Tibial nerve (tissue), 4 donors: ENCODE results near the gene MBL2. TPM values are rescaled to one million over a fixed set of nuclear protein-coding genes. Genes with fewer than 3 reads are reported as not detected.
A peak's percentile ranks its signal among the peaks of the same experiment; 100 is the strongest.

Experiments
- DNase-seq, 2 donors: peaks; one replicate each; pipeline ENCODE4 v3.0.0-alpha.2; 2019; ENCODE audit warnings: low spot score in 2 of 2
- H3K27ac ChIP-seq, 4 donors: fragments of 200-600 bp; sonication (generic) in 3 of 4; one replicate each; pipeline ENCODE4 v1.5.1; 2017 to 2019; ENCODE audit warnings: mild to moderate bottlenecking in 1 of 4
- H3K27me3 ChIP-seq, 2 donors: fragments of 200-600 bp; sonication (generic) in 1 of 2; one replicate each; pipeline versions ENCODE4 v1.5.1 to v1.6.0; 2017 to 2019
- H3K36me3 ChIP-seq, 3 donors: fragments of 200-600 bp; sonication (generic); one replicate each; pipeline ENCODE4 v1.5.1; 2018 to 2019
- H3K4me1 ChIP-seq, 4 donors: fragments of 200-600 bp; sonication (generic) in 3 of 4; one replicate each; pipeline ENCODE4 v1.5.1; 2017 to 2019
- H3K4me3 ChIP-seq, 4 donors: fragments of 200-600 bp; sonication (generic) in 3 of 4; one replicate each; pipeline ENCODE4 v1.5.1; 2017 to 2019; ENCODE audit warnings: mild to moderate bottlenecking in 1 of 4, moderate library complexity in 1 of 4
- H3K9me3 ChIP-seq, 4 donors: fragments of 200-600 bp; sonication (generic) in 3 of 4; one replicate each; pipeline ENCODE4 v1.5.1; 2017 to 2019
- CTCF ChIP-seq, 5 experiments: fragments of 200-600 bp in 3 of 5; fragments of 450-650 bp in 2 of 5; sonication (generic) in 3 of 5; IDR thresholded peaks; one replicate each; pipeline ENCODE4 v1.5.1; 2016 to 2019; ENCODE audit warnings: antibody characterized with exemption in 5 of 5, mild to moderate bottlenecking in 3 of 5, moderate library complexity in 2 of 5
- EP300 ChIP-seq, 2 donors: sonication (generic); formaldehyde crosslinking; IDR thresholded peaks; one replicate each; pipeline ENCODE4 v1.6.1; 2017; ENCODE audit warnings: antibody characterized with exemption in 2 of 2, mild to moderate bottlenecking in 1 of 2
- POLR2A ChIP-seq, 2 donors: fragments of 450-650 bp; IDR thresholded peaks; one replicate each; pipeline ENCODE4 v1.6.1; 2017; ENCODE audit warnings: antibody characterized with exemption in 2 of 2, mild to moderate bottlenecking in 2 of 2, moderate library complexity in 2 of 2
- WGBS, 2 donors: methylation state at CpG; one replicate each; pipeline ENCODE4 v1.1.5; 2018; 5-methylcytosine and 5-hydroxymethylcytosine counted together
- total RNA-seq, 4 donors: library from RNA; depleted of rRNA; stranded (reverse); fragments of >200 nt; gene quantifications; one replicate each; pipeline ENCODE4 v1.1.0, GENCODE V29; 2016

The MBL2 gene
- total RNA-seq, 4 donors from 2014 or later = 0.21 to 0.22 TPM; not detected in 2

DNA sequence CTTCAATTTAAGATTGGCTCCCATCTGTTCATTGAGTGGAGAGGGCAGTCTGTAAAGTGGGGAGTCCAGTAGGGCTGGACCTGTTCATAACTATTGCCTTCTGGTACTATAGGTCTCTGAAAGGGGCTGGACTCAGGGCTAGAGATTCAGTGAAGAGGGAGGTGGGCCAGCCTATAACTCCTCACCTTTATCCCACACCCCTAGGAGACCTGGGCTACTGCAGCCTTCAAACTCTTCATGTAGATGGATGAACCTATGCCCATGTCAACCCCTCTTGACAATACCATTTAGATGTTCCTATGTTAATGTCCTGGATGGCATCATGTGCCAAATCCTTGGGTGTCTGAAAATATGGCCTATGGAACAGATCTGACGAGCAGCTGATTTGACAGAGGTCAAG is 22.0 kb downstream of the MBL2 start:
- TF ChIP-seq POLR2A (IDR thresholded peaks at IDR 0.05) (no peak), CTCF (IDR thresholded peaks at IDR 0.05) (no peak), EP300 (IDR thresholded peaks at IDR 0.05) (no peak)
- no peaks in the 10 kb centered on the region for H3K27me3 ChIP-seq
- no peaks in the 10 kb centered on the region for H3K9me3 ChIP-seq
- no peaks in the 10 kb centered on the region for H3K4me1 ChIP-seq
- no peak for DNase-seq
- H3K27ac ChIP-seq = no peak overlapping the region
- WGBS, 2 donors = 64 to 94% methylated on average over 1 of the region's 1 CpG
- H3K36me3 ChIP-seq = no peaks in the 10 kb centered on the region
- H3K4me3 ChIP-seq = no peak overlapping the region

- TF ChIP-seq POLR2A (IDR thresholded peaks at IDR 0.05) = no peak
- no peak for TF ChIP-seq CTCF (IDR thresholded peaks at IDR 0.05)
- no peak for TF ChIP-seq EP300 (IDR thresholded peaks at IDR 0.05)
- no peak overlapping the region for H3K4me3 ChIP-seq
- H3K4me1 ChIP-seq = no peaks in the 10 kb centered on the region
- DNase-seq = no peak
- no peak overlapping the region for H3K27ac ChIP-seq
- no peaks in the 10 kb centered on the region for H3K9me3 ChIP-seq
- H3K36me3 ChIP-seq = no peaks in the 10 kb centered on the region
- H3K27me3 ChIP-seq = no peaks in the 10 kb centered on the region
- WGBS, 2 donors = 90 to 95% methylated on average over 4 of the region's 4 CpGs
Observed at GRCh38 chr10:52747694-52748093, 24.9 kb downstream of the MBL2 start.

DNA sequence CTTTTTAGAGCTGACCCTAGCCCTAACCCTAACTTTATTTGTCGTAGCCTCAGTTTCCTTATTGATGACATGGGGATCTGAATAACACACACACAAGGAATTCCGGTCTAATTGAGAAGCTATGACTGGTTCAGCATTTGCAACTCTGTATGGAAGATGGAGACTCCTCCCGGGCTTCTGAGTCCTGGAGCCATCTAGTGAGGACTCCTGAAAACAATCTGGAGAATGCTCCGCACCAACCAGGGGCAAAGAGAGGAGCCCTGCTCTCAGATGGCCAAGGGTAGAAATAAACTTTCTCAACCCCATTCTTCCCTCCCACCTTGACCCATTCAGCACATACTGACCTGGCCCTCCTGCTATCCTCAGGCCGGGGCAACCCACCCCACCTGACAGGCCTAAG is 26.4 kb downstream of the MBL2 start:
- 67 to 87% methylated on average over 5 of the region's 5 CpGs for WGBS, 2 donors
- no peaks in the 10 kb centered on the region for H3K27me3 ChIP-seq
- no peaks in the 10 kb centered on the region for H3K9me3 ChIP-seq
- TF ChIP-seq POLR2A (IDR thresholded peaks at IDR 0.05) (no peak), EP300 (IDR thresholded peaks at IDR 0.05) (no peak), CTCF (IDR thresholded peaks at IDR 0.05) (no peak)
- no peak overlapping the region for H3K4me3 ChIP-seq
- DNase-seq = no peak
- H3K27ac ChIP-seq = no peak overlapping the region
- no peaks in the 10 kb centered on the region for H3K36me3 ChIP-seq
- no peaks in the 10 kb centered on the region for H3K4me1 ChIP-seq

GRCh38 chr10:52744057-52744805 is 28.4 kb downstream of the MBL2 start:
- no peaks in the 10 kb centered on the region for H3K9me3 ChIP-seq
- no peak overlapping the region for H3K4me3 ChIP-seq
- H3K27ac ChIP-seq = no peak overlapping the region
- TF ChIP-seq CTCF (IDR thresholded peaks at IDR 0.05) = no peak
- TF ChIP-seq EP300 (IDR thresholded peaks at IDR 0.05) = no peak
- no peaks in the 10 kb centered on the region for H3K4me1 ChIP-seq
- no peak for DNase-seq
- H3K36me3 ChIP-seq = no peaks in the 10 kb centered on the region
- no peaks in the 10 kb centered on the region for H3K27me3 ChIP-seq
- WGBS, 2 donors = 78 to 90% methylated on average over 8 of the region's 8 CpGs

DNA sequence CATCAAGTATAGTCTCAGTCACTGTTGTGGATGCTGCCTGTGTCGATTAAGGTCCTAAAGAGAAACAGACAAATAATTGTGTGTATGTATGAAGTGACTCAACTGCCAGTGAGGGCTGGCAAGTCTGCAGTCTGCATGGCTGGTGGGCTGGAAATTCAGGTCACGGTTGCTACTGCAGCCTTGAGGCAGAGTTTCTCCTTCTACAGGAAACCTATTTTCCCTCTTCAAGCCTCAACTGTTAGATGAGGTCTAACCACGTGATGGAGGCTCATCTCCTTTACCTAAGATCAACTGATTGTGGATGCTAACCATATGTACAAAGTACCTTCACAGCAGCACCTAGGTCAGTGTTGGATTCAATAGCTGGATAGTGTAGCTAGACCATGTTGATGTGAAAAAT is 29.9 kb downstream of the MBL2 start:
- DNase-seq = no peak

More for the DNA sequence above, 29.9 kb downstream of the MBL2 start:
- Histone ChIP-seq H3K27ac (peak overlapping the region in 1 of 4 donors; percentile 3), H3K27me3 (no peaks in the 10 kb centered on the region), H3K36me3 (no peaks in the 10 kb centered on the region), H3K4me1 (no peaks in the 10 kb centered on the region), H3K9me3 (no peaks in the 10 kb centered on the region), H3K4me3 (no peak overlapping the region)
- TF ChIP-seq CTCF (IDR thresholded peaks at IDR 0.05) = no peak
- TF ChIP-seq POLR2A (IDR thresholded peaks at IDR 0.05) = no peak
- TF ChIP-seq EP300 (IDR thresholded peaks at IDR 0.05) = no peak
- 48 to 59% methylated on average over 3 of the region's 3 CpGs for WGBS, 2 donors
